Stomach smooth muscle (tissue), 2 donors: ENCODE results near the gene NDUFS6.
"Not testable (repeated sequence)": the region's sequence is repeated elsewhere in the genome, so short reads cannot be mapped to it uniquely, and the experiment has no call there.

Experiments used
- H3K27ac ChIP-seq: one replicate; pipeline ENCODE4 v1.7.0; 2013; ENCODE audit warnings: mild to moderate bottlenecking, low read length, inconsistent platforms
- H3K27me3 ChIP-seq, 2 donors: one replicate each; pipeline ENCODE4 v1.7.0; 2013; ENCODE audit warnings: low read length in 2 of 2; ENCODE audit not compliant: insufficient read depth in 2 of 2, control insufficient read depth in 1 of 2
- H3K36me3 ChIP-seq, 2 donors: one replicate each; pipeline ENCODE4 v1.7.0; 2013; ENCODE audit warnings: low read length in 2 of 2; ENCODE audit not compliant: control insufficient read depth in 2 of 2, insufficient read depth in 2 of 2
- H3K4me1 ChIP-seq: one replicate; pipeline ENCODE4 v1.7.0; 2013; ENCODE audit warnings: low read length; ENCODE audit not compliant: control insufficient read depth, insufficient read depth
- H3K4me3 ChIP-seq, 2 donors: one replicate each; pipeline ENCODE4 v1.7.0; 2013; ENCODE audit warnings: low read length in 2 of 2
- H3K9ac ChIP-seq, 2 donors: one replicate each; pipeline ENCODE4 v1.7.0; 2013; ENCODE audit warnings: low read length in 2 of 2, mild to moderate bottlenecking in 1 of 2
- H3K9me3 ChIP-seq, 2 donors: one replicate each; pipeline ENCODE4 v1.7.0; 2013; ENCODE audit warnings: low read length in 2 of 2; ENCODE audit not compliant: control insufficient read depth in 2 of 2
- donor health status: healthy.
- donor health status: Pancreatic carcinoma.

Gene NDUFS6

GRCh38 chr5:1836891-1837880 lies 36.0 kb downstream of the NDUFS6 start:
- Histone ChIP-seq H3K4me3 (no peak overlapping the region), H3K9ac (no peak overlapping the region), H3K27ac (no peak overlapping the region), H3K27me3 (peaks cover 11 to 22% of the 10 kb centered on the region in 2 donors), H3K36me3 (no peaks in the 10 kb centered on the region), H3K9me3 (no peaks in the 10 kb centered on the region), H3K4me1 (no peaks in the 10 kb centered on the region)

GRCh38 chr5:1838013-1838412 lies 36.8 kb downstream of the NDUFS6 start:
- peaks cover 11 to 24% of the 10 kb centered on the region in 2 donors for H3K27me3 ChIP-seq

GRCh38 chr5:1840071-1840547 lies 38.9 kb downstream of the NDUFS6 start:
- H3K9ac ChIP-seq = no peak overlapping the region
- no peaks in the 10 kb centered on the region for H3K4me1 ChIP-seq
- no peak overlapping the region for H3K4me3 ChIP-seq
- no peaks in the 10 kb centered on the region for H3K9me3 ChIP-seq
- no peaks in the 10 kb centered on the region for H3K36me3 ChIP-seq
- H3K27ac ChIP-seq = no peak overlapping the region
- peaks cover 8 to 24% of the 10 kb centered on the region in 2 donors for H3K27me3 ChIP-seq

More at GRCh38 chr5:1838013-1838412, 36.8 kb downstream of the NDUFS6 start:
- no peak overlapping the region for H3K4me3 ChIP-seq
- no peak overlapping the region for H3K27ac ChIP-seq
- H3K36me3 ChIP-seq = no peaks in the 10 kb centered on the region
- no peaks in the 10 kb centered on the region for H3K9me3 ChIP-seq
- H3K4me1 ChIP-seq = no peaks in the 10 kb centered on the region
- no peak overlapping the region for H3K9ac ChIP-seq

GRCh38 chr5:1840741-1841521 lies 39.7 kb downstream of the NDUFS6 start:
- no peak overlapping the region for H3K4me3 ChIP-seq
- no peaks in the 10 kb centered on the region for H3K9me3 ChIP-seq
- no peak overlapping the region for H3K27ac ChIP-seq
- H3K27me3 ChIP-seq = peaks cover 8 to 24% of the 10 kb centered on the region in 2 donors
- no peaks in the 10 kb centered on the region for H3K4me1 ChIP-seq
- H3K9ac ChIP-seq = no peak overlapping the region
- H3K36me3 ChIP-seq = no peaks in the 10 kb centered on the region

- Histone ChIP-seq H3K36me3 (no peaks in the 10 kb centered on the region), H3K4me1 (no peaks in the 10 kb centered on the region), H3K9ac (no peak overlapping the region), H3K4me3 (no peak overlapping the region), H3K9me3 (no peaks in the 10 kb centered on the region), H3K27me3 (peaks cover 9 to 24% of the 10 kb centered on the region in 2 donors), H3K27ac (no peak overlapping the region)
These were observed 41.0 kb downstream of the NDUFS6 start for GRCh38 chr5:1842004-1842819.

GRCh38 chr5:1843761-1844160 lies 42.6 kb downstream of the NDUFS6 start:
- H3K9ac ChIP-seq, H3K27ac ChIP-seq, H3K36me3 ChIP-seq, H3K4me1 ChIP-seq, H3K4me3 ChIP-seq, H3K9me3 ChIP-seq: not testable (repeated sequence)
- H3K27me3 ChIP-seq = peaks cover 18 to 30% of the 10 kb centered on the region in 2 donors

- no peak overlapping the region for H3K4me3 ChIP-seq
- H3K27ac ChIP-seq = no peak overlapping the region
- H3K36me3 ChIP-seq = no peaks in the 10 kb centered on the region
- H3K27me3 ChIP-seq = peaks cover 18 to 32% of the 10 kb centered on the region in 2 donors
- H3K4me1 ChIP-seq = no peaks in the 10 kb centered on the region
- H3K9me3 ChIP-seq = no peaks in the 10 kb centered on the region
- no peak overlapping the region for H3K9ac ChIP-seq
These were observed 43.7 kb downstream of the NDUFS6 start for GRCh38 chr5:1844708-1845436.

GRCh38 chr5:1845696-1846095 lies 44.5 kb downstream of the NDUFS6 start:
- Histone ChIP-seq H3K9me3 (no peaks in the 10 kb centered on the region), H3K36me3 (no peaks in the 10 kb centered on the region), H3K4me3 (no peak overlapping the region), H3K9ac (no peak overlapping the region), H3K27ac (no peak overlapping the region), H3K27me3 (peaks cover 25 to 30% of the 10 kb centered on the region in 2 donors), H3K4me1 (no peaks in the 10 kb centered on the region)

GRCh38 chr5:1846583-1846982 lies 45.4 kb downstream of the NDUFS6 start:
- no peaks in the 10 kb centered on the region for H3K9me3 ChIP-seq
- no peak overlapping the region for H3K27ac ChIP-seq
- H3K27me3 ChIP-seq = peaks cover 28 to 31% of the 10 kb centered on the region in 2 donors
- no peaks in the 10 kb centered on the region for H3K36me3 ChIP-seq
- H3K4me3 ChIP-seq = no peak overlapping the region
- no peak overlapping the region for H3K9ac ChIP-seq
- no peaks in the 10 kb centered on the region for H3K4me1 ChIP-seq
